RWPE1 (cell line): Measurements from ENCODE around the gene IL6R.

ENCODE experiments used
- CTCF ChIA-PET: fragments of 350-600 bp; sonication (Branson Sonifier 250); formaldehyde crosslinking; extraction: SDS; loops from one replicate; lab custom pipeline; 2021; lab: Yijun Ruan, JAX
- POLR2A ChIA-PET: fragments of 400-600 bp; formaldehyde crosslinking; extraction: SDS; loops from one replicate; lab custom pipeline; 2020; ENCODE audit warnings: antibody characterized with exemption; ENCODE audit not compliant: low non-redundant PET; lab: Yijun Ruan, JAX
- DNase-seq: peaks from one replicate; pipeline ENCODE4 v3.0.0; 2012; ENCODE audit warnings: low spot score
- H3K27ac ChIP-seq: fragments of 450-650 bp; 2 replicates; pipeline ENCODE4 v1.5.1; 2017
- TF ChIP-seq, protein P1 (sequence below): fragments of 450-650 bp; conservative IDR thresholded peaks from 2 replicates; pipeline ENCODE4 v1.5.1; 2017; ENCODE audit warnings: low read depth, mild to moderate bottlenecking

The IL6R gene

DNA sequence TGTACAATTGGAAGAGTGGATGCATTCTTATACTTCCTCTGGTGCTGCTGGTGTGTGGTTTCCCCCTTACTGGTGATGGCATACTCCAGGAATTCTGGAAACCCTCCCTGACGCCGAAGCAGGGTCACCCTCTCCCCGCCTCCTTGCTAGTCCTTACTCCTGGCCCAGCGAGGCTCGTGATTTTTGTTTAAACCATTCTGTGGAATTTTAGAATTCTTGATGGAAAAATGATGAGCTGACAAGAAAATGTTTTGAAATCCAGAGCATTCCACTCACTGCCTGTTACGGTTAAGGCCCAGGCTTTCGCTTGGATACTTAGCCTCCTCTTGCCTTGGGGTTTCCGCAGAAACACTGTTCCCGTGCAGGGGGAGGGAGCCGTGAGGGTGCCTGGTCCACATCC lies 41.1 kb downstream of the IL6R start:
- POLR2A ChIA-PET: no interaction called here
- TF ChIP-seq, protein P1, sequence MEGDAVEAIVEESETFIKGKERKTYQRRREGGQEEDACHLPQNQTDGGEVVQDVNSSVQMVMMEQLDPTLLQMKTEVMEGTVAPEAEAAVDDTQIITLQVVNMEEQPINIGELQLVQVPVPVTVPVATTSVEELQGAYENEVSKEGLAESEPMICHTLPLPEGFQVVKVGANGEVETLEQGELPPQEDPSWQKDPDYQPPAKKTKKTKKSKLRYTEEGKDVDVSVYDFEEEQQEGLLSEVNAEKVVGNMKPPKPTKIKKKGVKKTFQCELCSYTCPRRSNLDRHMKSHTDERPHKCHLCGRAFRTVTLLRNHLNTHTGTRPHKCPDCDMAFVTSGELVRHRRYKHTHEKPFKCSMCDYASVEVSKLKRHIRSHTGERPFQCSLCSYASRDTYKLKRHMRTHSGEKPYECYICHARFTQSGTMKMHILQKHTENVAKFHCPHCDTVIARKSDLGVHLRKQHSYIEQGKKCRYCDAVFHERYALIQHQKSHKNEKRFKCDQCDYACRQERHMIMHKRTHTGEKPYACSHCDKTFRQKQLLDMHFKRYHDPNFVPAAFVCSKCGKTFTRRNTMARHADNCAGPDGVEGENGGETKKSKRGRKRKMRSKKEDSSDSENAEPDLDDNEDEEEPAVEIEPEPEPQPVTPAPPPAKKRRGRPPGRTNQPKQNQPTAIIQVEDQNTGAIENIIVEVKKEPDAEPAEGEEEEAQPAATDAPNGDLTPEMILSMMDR: no peak
- peak overlapping the region; percentile 57 for H3K27ac ChIP-seq
- DNase-seq: no peak
- CTCF ChIA-PET: interaction anchor here (0.6 kb wide), 1 partner anchor 51 kb away, joined by 4 read pairs; no protein-coding TSS in a partner anchor

DNA sequence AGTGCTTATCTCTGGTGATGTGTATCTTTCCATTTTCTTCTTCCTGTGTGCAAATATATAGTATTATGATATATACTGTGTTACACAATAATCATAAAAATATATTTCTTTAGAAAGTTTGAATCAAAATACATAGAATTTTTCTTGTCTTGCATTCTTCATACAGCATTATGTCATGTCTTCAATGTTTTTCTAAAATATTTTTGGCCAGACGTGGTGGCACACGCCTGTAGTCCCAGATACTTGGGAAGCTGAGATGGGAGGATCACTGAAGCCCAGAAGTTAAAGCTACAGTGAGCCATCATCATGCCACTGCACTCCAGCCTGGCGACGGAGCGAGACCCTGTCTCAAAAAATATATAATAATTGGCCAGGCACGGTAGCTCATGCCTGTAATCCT lies 41.6 kb downstream of the IL6R start:
- DNase-seq: no peak
- CTCF ChIA-PET: interaction anchor here (0.6 kb wide), 1 partner anchor 52 kb away, joined by 4 read pairs; no protein-coding TSS in a partner anchor
- TF ChIP-seq, protein P1: no peak
- H3K27ac ChIP-seq: peak overlapping the region; percentile 57; the same call in 1 of the 2 replicates
- POLR2A ChIA-PET: no interaction called here

DNA sequence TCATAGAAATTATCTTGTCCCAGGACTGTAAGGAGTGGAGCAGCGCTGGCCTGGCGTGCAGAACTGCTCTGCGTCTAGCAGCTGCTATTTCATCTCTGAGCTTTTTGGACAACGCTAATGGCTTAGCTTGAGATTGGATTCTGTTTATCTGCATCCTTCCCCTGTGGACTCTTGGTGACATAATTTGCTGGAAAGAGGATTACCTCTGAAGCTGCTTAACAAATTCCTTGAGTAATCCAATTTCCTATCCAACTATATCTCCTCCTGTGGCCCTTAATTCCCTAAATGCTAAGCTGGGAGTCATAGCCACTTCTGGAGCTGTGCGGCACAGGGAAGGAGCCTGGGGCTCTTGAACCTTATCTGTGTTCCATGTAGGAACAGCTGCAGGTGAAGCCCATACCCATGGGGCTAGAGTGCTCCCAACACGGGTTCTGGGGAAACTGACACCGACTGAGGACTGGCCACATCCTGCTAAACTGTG lies 43.2 kb downstream of the IL6R start:
- no peak for DNase-seq
- ChIA-PET POLR2A (no interaction called here), CTCF (interaction anchor here (0.8 kb wide), 1 partner anchor 31 kb away, joined by 4 read pairs; no protein-coding TSS in a partner anchor)
- peak overlapping the region; percentile 16; the same call in 1 of the 2 replicates for H3K27ac ChIP-seq
- TF ChIP-seq, protein P1: no peak

DNA sequence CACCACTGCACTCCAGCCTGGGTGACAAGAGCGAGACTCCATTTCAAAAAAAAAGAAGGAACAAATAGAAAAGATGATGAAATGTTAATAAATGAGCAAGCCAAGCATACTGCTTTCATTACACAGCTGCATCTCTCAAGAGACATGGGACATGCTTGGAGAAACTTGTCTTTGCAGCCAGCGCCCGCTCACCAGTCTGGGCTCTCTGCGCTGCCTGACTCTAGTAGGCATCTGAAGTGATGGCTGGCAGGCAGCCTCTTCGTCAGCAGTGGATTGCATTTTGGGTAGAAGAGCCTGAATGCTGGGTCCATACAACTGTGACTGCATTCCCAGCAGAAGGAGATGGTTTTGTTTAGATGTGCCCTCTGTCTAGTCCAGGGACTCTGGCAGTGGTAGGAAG lies 48.0 kb downstream of the IL6R start:
- POLR2A ChIA-PET: no interaction called here
- peak overlapping the region; percentile 89 for H3K27ac ChIP-seq
- TF ChIP-seq, protein P1: no peak
- DNase-seq: no peak
- CTCF ChIA-PET: interaction anchor here (0.6 kb wide), 2 partner anchors 26 to 537 kb away, joined by 4 read pairs; no protein-coding TSS in a partner anchor

DNA sequence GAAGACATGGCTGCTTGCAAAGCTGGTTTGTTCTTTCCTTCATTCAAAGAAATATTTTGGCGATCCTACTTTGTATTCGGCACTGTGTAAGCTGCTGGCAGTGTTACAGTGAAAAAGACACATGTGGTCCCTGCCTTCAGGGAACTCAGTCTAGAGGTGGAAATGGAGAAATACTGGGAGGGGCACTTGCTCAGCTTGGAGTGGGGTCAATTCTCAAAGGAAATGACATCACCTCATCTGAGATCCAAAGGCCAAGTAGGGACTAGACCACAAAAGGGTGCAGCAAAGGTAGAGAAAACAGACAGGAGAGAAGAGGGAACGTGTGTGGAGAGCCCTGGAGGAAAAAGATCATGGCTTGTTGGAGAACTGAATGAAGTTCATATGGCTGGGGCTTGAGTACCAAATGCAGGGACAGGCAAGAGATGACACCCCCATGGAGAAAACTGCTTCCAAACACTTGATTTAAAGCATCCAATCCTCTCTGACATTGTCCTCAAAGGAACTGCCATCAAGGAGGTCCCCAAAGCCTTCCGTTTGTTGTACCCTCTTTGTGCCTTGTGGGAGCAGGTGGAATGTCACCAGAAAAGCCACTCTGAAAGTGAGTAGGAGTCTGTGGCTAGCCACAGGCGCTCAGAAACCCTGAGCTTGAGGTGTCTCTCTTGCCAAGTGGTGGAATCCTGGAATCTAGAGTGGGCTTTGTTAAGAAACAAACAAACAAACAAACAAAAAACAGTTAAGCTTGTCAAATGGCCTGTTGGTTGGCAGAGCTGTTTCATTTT lies 48.6 kb downstream of the IL6R start:
- TF ChIP-seq, protein P1: no peak
- H3K27ac ChIP-seq: peak overlapping the region; percentile 89
- POLR2A ChIA-PET: no interaction called here
- DNase-seq: peak; percentile 42
- CTCF ChIA-PET: interaction anchor here (0.6 kb wide), 2 partner anchors 26 to 536 kb away, joined by 4 read pairs; no protein-coding TSS in a partner anchor

DNA sequence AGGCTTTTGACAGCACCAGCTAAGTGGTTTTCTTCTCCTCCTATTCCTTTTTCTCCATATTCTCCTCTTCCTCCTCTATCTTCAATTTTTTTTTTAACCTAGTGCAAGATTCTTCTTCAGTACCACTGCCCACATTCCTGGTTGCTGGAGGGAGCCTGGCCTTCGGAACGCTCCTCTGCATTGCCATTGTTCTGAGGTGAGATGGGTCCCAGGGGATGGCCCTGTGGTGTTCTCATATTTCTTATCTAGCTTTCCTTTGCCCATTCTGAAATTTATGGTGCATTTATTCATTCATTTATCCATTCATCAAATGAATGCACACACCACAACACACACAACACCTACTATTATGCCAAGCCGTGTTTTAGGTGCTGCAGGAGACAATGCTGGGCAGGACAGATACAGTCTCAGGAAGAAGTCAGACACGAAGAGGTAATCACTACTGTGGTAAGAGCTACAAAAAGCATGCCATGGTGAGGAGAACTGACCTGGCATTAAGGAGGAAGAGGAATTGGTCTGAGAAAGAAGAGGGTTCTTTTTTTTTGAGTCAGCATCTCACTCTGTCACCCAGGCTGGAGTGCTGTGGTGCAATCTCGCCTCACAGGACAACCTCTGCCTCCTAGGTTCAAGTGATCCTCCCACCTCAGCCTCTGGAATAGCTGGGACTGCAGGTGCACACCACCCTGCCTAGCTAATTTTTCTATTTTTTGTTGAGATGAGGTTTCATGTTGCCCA lies 49.4 kb downstream of the IL6R start:
- H3K27ac ChIP-seq: peak overlapping the region; percentile 89
- ChIA-PET POLR2A (interaction anchor here (0.8 kb wide), 1 partner anchor 65 kb away, joined by 3 read pairs; no protein-coding TSS in a partner anchor), CTCF (no interaction called here)
- TF ChIP-seq, protein P1: no peak
- DNase-seq: no peak
